ENCODE measurements around the gene SH2D2A.

The SH2D2A gene

DNA sequence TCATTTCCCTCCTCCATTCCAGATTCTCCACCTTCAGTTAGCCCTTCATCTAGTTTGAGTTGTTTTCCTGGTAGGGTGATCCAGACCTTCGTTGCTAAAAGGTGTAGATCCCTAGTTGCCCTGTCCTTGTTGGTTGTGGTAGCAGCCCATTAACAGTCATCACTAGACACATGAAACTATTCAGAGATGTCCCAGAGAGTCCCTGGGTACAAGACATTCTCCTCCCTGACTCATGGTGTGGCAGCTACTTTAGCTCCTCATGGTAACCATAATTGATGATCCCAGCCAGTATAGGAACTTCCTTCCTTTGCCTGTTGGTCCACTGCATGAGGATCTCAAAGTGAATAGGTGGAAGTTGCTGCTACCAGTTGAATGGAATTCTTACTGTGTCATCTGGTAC is 6.0 kb upstream of the SH2D2A start:
- no peak for FAIRE-seq

DNA sequence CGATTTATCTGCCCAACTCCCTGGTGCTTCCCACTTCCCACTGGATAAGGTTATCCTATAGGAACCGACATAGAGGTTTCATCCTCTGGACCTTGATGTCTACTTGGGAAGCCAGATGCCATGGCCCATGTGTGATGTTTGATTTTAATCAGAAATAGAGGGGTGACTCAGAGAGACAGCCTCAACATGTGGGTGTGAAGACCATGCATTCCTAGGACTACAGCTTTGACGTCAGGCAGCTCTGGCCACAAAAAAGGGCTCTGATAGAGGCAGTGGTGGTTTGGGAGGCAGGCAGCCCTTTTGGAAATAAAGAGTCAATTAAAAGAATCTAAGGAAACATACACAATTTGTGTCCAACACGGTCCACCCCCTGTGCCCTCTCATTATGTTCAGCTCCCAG is 5.2 kb upstream of the SH2D2A start:
- no peak for FAIRE-seq

GRCh38 chr1:156815961-156816422 is 656 bp downstream of the SH2D2A start:
- no peak for FAIRE-seq

DNA sequence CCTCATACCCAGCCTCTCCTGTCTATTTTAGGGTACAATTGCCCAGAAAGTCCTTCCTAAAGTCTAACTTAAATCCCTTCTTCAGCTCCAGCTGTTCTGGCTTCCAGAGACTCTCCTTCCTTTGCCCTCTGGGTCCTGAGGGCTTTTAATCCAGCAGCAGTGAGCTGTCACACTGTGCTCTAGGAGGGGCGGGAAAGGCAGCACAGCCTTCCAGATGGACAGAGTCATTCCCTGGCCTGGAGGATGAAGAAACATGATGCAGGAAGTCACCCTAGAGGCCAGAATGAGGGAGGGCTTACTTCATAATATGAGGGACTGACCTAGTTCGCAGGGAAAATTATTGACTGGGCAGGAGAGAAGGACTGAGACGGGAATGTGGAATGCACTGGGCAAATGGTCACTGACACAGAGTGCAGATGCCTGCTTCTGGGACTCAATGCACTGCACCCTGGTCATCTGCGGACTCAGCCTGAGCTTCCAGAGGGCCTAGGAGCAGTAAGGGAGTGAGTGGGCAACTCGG is 1.3 kb downstream of the SH2D2A start:
- no peak for FAIRE-seq

DNA sequence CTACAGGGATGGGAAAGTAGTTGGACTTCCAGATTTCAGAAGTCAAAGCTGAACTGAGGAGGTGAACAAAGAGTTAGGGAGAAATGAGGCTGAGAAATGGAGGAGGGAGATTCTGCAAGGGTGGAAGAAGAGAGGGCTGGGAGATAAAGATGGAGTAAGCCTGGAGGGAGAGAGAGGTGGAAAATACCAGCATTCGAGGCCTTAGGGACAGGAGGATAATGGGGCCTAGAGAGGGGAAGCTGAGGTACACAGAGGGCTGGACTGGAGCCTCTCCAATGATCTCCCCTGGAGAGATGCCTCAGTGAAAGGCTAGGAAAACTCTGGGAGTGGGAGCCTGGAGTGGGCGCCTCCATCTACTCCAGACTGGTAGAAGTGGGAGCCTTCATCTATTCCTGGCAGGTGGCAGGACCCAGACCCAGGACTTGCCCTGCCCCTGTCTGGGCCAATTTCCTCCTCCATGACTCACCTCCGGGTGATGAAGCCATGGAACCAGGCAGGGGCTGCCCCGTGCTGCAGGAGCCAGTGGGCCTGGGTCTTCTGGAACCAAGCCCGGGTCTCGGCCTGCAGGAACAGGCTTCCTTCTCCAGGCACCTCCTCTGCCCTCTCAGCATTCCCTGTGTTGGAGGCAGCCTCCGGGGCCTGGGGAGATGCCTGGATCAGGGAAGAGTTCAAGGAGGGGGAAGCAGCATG is 1.9 kb downstream of the SH2D2A start:
- no peak for FAIRE-seq

- no peak for FAIRE-seq
Observed at GRCh38 chr1:156813750-156814570, 2.7 kb downstream of the SH2D2A start.

DNA sequence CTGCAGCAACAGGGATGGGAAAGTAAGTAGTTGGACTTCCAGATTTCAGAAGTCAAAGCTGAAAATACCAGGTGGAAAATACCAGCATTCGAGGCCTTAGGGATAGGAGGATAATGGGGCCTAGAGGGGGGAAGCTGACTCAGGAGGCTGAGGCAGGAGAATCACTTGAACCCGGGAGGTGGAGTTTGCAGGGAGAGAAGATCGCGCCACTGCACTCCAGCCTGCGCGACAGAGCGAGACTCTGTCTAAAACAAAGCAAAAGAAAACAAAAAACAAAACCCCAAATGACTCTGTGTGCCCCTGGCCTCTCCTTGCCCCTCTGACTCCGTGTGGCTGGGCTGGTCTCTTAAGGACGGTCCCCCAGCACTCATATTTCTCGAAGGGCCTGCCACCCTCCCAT is 3.4 kb downstream of the SH2D2A start:
- no peak for FAIRE-seq

GRCh38 chr1:156812293-156812990 is 4.2 kb downstream of the SH2D2A start:
- FAIRE-seq, result no peak

- FAIRE-seq, result no peak
Observed at GRCh38 chr1:156811168-156811567, 5.5 kb downstream of the SH2D2A start.

DNA sequence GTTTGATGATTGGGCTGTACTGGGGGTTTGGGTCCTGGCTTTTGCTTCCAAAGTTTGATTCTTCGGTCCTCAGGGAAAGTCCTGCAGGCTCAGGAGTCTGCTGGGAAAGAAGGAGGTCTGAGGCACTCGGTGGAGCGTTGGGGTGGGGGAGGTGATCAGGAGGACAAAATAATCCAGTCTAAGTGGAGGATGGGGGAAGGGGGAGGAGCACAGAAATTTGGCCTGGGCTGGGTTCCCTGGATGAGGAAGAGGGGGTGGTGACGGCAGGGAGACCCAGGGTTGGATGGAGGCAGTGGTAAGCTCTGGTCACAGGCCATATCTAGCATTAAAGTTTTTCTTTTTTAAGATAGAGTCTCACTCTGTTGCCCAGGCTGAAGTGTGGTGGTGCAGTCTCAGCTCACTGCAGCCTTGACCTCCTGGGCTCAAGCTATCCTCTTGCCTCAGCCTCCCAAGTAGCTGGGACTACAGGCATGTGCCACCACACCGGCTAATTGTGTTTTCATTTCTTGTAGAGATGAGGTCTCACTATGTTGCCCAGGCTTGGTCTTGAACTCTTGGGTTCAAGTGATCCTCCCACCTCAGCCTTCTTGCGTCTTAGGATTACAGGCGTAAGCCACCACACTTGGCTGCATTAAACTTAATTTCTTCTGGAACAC is 6.8 kb downstream of the SH2D2A start:
- no peak for FAIRE-seq

DNA sequence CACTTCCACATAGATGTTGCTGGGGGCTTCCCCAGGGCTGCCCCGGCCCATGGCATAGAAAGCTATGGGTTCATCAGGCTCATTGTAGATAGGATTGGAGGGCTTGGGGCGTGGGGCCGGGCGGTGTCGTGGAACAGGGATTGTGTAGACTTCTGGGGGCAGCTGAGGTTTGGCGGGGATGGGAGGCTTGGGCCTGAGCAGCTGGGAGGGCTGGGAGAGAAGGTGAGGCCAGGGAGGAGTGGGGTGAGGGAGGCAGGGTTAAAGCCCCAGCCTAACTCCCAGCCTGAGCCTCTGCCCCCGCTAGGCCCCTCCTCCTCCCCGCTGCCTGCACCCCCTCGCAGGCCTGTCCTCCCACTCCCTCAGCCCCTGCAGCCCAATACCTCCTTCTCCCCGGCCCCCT is 7.4 kb downstream of the SH2D2A start:
- no peak for FAIRE-seq

- no peak for FAIRE-seq
Observed at GRCh38 chr1:156808186-156809030, 8.2 kb downstream of the SH2D2A start.

DNA sequence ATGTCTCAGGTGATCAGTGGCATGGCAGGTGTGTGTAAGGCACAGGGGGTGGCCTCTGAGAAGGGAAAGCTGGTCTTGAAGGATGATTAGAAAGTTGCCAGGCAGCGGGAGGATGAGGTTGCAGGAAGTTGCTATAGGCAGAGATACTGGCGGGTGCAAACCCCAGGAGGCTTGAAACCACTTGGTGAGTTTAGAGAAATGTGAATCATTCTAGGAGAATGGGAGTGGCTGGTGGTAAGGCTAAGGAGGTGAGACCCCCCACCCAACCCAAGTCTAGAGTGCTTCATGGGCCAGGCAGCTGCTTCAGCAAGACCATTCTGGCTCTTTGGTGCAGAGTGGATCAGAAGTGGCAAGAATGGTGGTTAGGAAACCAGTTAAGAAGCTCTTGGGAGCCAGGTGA is 9.0 kb downstream of the SH2D2A start:
- FAIRE-seq, result no peak

DNA sequence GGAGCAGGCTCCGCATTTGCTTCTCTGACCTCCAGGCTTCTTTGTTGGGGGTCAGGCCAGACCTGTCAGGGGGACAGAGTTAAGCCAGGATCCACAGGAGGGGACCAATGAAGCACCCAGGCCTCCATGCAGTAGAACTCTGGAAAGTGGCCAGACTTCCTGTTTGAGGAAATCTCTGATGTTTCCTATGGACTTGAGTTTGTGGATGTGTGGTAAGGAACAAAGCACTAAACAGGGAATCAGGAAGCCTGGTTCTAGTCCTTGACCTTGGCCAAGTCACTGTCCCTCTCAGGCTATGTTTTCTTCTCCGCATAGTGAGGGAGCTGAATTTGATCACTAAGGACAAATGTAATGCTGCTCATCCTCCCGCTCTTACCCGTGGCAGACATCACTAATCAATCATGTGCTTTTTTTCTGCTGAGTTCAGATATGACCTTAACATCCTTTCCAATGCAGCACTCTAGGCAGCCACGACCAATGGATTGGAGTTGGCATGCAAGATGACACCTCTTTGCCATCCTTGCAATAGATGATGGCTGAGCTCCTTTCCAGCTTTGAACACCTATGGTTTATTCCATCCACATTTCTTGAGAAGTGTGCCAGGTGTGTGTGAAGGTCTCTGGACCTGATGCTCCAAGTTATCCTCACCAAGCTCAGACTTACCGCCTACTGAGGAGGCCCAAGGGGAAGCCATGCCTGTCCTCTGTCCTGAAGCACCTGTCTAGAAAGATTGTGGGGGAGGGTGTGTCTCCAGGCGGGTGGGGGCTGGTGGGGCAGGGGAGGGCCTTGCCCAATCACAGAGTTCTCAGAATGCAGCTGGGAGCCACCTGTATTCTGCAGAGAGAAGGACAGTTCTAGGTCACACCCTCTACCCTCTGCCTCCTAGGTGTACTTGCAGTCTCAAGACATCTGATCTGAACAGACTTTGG is 9.9 kb downstream of the SH2D2A start:
- FAIRE-seq, result no peak

GRCh38 chr1:156805766-156806511 is 10.7 kb downstream of the SH2D2A start:
- no peak for FAIRE-seq

GRCh38 chr1:156804572-156805243 is 11.9 kb downstream of the SH2D2A start:
- no peak for FAIRE-seq

- FAIRE-seq, result no peak
Observed at GRCh38 chr1:156804026-156804425, 12.6 kb downstream of the SH2D2A start.

DNA sequence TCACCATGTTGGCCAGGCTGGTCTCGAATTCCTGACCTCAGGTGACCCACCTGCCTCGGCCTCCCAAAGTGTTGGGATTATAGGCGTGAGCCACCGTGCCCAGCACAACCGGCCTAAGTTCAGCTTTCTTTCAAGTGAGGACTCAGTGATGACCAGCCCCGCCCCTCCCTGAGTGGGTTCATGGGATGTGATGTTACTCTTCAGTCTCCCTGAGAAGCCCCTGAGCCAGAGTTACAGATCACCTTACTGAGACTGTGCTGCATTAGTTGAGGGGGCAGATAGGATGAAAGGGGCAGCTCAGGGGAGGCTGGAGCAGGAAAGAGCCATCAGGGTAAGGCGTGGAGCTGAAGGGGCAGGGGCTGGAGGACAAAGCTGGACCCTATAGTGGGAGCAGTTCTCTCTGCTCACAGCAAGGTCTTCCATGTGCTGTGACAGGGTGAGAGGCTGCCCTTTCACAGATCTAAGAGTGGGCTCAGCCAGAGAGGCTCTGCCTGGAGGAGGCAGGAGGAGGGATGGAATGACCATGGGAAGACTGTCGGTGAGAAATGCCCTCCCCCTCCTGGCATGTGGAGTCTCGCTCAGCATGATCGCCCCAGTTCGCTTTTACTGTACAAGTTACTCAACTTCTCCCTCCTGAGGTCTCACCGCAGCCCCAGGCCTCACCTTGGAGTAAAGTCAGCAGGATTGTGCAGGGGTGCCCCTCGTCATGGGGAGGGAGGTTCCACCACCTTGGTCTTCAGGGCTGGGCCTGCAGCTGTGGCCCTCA is 13.4 kb downstream of the SH2D2A start:
- no peak for FAIRE-seq
